Myocyte (in vitro differentiated cells): ENCODE measurements around the gene ELP4. TPM values are rescaled to one million over a fixed set of nuclear protein-coding genes. Genes with fewer than 3 reads are reported as not detected.

Experiments used
- DNase-seq: peaks from one replicate; pipeline ENCODE4 v3.0.0-alpha.2; 2012; ENCODE audit warnings: low read depth
- total RNA-seq: library from RNA; depleted of rRNA; stranded (reverse); fragments of >200 nt; gene quantifications from 2 replicates; pipeline ENCODE4 v1.2.3, GENCODE V29; 2014

The ELP4 gene
- total RNA-seq, 1 donor from 2014 or later: 27.2 TPM

GRCh38 chr11:31798554-31799434, 289.2 kb downstream of the ELP4 start:
- DNase-seq: no peak

GRCh38 chr11:31799435-31800397, 290.1 kb downstream of the ELP4 start:
- DNase-seq: no peak

GRCh38 chr11:31800398-31801265, 291.1 kb downstream of the ELP4 start:
- DNase-seq: no peak

DNA sequence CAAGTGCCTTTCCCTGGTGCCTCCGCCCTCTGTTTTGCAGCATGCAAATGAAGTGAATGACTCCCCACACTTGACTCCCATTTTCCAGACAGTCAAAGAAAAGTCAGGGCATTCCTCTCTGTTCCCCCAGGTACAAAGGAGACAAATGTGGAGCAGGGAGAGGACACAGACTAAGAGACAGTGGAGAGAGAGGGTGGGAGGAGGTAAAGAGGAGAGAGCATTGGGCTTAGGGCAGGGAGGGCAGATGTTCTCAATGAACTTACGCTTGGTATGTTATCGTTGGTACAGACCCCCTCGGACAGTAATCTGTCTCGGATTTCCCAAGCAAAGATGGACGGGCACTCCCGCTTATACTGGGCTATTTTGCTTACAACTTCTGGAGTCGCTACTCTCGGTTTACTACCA, 291.7 kb downstream of the ELP4 start:
- no peak for DNase-seq

DNA sequence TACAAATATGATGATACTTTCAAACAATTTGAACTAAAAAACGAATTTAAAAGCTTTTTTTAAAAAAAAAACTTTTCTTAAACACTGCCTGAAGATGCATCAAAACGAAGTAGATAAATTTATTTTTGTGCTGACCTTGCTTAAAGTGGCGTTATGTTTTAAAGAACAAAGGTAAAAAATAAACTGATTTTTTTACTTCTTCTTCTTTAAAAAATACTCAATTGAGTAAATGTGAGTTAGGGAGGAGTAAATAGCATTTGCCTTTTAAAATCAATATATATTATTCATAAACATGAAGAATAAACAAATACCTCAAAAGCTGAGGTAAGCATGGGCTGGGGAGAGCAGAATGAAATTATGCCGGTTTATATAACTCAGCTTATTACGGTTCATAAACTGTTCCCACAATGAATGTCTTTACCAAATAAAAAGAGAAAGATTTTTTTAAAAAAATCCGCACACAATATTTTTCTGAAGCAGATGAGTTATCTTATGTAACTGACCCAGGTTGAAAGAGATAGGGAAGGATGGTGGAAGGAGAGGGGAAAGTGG, 292.5 kb downstream of the ELP4 start:
- no peak for DNase-seq

DNA sequence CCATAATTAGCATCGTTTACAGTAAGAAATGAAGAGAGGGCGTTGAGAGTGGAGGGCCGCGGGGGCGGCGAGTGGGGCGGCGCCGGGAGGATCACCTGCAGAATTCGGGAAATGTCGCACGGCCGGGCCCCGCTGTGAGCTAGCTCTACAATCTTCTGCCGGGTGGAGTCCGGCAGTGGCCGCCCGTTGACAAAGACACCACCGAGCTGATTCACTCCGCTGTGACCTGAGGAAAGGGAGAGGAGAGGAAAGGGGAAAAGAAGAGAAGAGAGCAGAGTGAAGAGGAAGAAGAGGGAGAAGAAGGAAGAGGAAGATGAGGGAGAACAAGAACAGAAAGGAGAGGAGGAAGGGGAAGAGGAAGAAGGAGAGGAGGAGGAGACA, 293.0 kb downstream of the ELP4 start:
- no peak for DNase-seq

GRCh38 chr11:31802990-31803812, 293.6 kb downstream of the ELP4 start:
- no peak for DNase-seq

GRCh38 chr11:31803813-31804311, 294.3 kb downstream of the ELP4 start:
- no peak for DNase-seq

GRCh38 chr11:31804312-31805036, 294.9 kb downstream of the ELP4 start:
- DNase-seq: no peak

- no peak for DNase-seq
Observed at GRCh38 chr11:31805037-31805628, 295.6 kb downstream of the ELP4 start.

DNA sequence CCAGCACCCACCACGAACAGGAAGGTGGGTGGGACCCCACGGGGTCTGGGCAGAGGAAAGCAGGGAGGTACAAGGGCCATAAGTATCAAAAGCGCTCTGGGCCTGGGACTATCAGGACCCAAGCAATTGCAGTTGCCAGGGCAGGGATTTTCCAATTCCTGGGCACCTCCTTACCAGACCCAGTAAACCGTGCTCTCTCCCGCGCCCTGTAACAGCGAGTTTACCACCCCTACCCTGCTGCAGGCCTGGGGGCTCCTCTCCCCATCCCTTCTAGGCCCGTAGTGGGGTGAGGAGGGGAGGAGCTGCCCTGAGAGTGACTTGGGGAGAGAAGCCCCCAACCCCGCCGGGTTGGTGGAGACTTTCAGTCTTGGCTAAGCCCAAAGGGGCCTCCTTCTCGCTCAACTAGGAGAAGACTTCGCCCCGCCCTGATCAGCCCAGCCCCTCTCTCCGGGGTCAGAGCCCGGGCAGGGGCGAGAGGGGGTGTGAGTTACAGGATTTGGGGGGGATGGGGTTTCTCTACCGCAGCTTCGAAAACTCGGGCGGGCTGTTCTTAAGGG, 296.1 kb downstream of the ELP4 start:
- no peak for DNase-seq

DNA sequence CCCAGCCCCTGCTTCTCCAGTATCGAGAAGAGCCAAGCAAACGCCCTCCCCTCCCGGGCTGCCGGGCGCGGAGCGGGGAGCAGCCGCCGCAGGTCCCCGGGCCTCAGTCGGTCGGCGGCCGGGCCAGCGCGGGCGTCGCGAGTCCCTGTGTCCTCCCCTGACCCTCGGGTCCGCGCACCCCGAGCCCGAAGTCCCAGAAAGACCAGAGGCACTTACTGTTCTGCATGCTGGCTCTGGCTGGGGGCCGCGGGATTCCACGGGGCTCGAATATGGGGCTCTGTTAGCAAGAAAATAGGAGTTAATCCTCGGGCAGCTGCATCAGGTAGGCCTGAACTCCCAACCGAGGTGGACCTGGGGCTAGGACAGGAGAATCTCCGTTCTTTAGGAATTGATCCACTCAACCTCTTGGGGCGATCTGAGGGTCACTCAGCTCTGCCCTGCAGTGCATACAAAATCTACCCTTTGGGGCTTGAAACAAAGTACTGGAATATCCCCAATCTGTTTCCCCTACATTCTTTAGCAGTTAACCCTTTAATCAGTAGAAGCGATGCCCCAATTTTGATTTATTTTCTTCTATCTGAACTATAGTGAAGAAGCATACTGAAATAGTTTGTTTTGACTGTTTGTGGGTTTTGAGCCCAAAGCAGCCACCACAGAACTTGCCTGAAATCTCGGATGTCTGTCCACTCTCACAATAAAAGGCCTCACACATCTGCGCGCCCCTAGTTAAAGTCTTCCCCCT, 296.8 kb downstream of the ELP4 start:
- no peak for DNase-seq

GRCh38 chr11:31806928-31807798, 297.6 kb downstream of the ELP4 start:
- no peak for DNase-seq

- no peak for DNase-seq
Observed at GRCh38 chr11:31807799-31808667, 298.5 kb downstream of the ELP4 start.

- DNase-seq: no peak
Observed at GRCh38 chr11:31808721-31809540, 299.4 kb downstream of the ELP4 start.
